D721Med (cell line): ENCODE measurements around the gene P2RX1.

Source experiments
- DNase-seq: peaks from one replicate; pipeline ENCODE4 v3.0.0; 2011; ENCODE audit warnings: low spot score; ENCODE audit not compliant: insufficient read length
- FAIRE-seq: peaks from 2 replicates; lab custom pipeline; 2011; peaks lifted over from hg19 to GRCh38; lab: Jason Lieb, UNC
- TF ChIP-seq, protein P1 (sequence below): IDR thresholded peaks from 2 replicates; pipeline ENCODE4 v1.5.1; 2012; ENCODE audit warnings: mild to moderate bottlenecking, control low read depth; ENCODE audit not compliant: insufficient read depth; ENCODE audit errors: missing control alignments

Gene P2RX1

GRCh38 chr17:3929181-3929580 is 12.9 kb upstream of the P2RX1 start:
- TF ChIP-seq, protein P1, sequence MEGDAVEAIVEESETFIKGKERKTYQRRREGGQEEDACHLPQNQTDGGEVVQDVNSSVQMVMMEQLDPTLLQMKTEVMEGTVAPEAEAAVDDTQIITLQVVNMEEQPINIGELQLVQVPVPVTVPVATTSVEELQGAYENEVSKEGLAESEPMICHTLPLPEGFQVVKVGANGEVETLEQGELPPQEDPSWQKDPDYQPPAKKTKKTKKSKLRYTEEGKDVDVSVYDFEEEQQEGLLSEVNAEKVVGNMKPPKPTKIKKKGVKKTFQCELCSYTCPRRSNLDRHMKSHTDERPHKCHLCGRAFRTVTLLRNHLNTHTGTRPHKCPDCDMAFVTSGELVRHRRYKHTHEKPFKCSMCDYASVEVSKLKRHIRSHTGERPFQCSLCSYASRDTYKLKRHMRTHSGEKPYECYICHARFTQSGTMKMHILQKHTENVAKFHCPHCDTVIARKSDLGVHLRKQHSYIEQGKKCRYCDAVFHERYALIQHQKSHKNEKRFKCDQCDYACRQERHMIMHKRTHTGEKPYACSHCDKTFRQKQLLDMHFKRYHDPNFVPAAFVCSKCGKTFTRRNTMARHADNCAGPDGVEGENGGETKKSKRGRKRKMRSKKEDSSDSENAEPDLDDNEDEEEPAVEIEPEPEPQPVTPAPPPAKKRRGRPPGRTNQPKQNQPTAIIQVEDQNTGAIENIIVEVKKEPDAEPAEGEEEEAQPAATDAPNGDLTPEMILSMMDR, result no peak
- no peak for FAIRE-seq
- no peak for DNase-seq

- FAIRE-seq (no peak), DNase-seq (no peak)
- TF ChIP-seq, protein P1, result no peak
Measured at GRCh38 chr17:3928406-3928805, 12.1 kb upstream of the P2RX1 start.

DNA sequence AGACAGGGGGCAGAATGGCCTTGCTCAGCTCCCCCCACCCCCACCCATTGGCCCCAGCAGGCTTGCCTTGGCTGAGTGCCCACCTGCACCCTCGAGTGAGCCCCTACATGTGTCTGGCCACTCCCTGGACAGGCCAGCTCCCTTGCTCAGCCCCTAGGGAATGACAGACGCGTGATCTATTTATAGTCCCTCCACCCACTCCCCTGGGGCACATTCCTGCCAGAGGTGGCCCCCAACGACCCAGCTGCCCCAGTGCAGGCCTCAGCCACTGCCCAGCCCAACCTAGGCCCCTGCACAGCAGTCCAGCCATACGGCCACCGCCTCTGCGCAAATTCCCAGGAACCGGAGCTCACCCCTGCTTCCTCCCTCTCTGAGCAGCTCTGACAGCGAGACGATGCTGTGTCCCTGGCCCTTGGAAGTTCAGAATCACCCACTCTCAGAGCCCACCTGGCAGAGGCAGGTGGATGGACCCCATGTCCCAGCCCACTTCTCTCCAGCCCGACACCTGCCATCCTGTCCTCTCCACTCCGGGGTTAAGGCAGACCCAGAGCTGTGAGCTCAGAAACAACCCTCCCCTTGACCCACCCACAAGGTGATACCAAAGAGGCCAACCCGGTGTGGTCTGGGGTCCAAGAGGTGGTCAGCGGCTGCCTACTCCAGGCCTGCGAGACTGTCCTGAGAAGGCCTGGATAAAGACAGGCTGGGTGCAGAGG is 11.5 kb upstream of the P2RX1 start:
- DNase-seq (no peak), FAIRE-seq (no peak)
- TF ChIP-seq, protein P1, result no peak

- no peak for FAIRE-seq
- TF ChIP-seq, protein P1, result no peak
- no peak for DNase-seq
Measured at GRCh38 chr17:3926860-3927627, 10.8 kb upstream of the P2RX1 start.

- TF ChIP-seq, protein P1, result no peak
- DNase-seq (no peak), FAIRE-seq (no peak)
Measured at GRCh38 chr17:3925684-3926485, 9.6 kb upstream of the P2RX1 start.

DNA sequence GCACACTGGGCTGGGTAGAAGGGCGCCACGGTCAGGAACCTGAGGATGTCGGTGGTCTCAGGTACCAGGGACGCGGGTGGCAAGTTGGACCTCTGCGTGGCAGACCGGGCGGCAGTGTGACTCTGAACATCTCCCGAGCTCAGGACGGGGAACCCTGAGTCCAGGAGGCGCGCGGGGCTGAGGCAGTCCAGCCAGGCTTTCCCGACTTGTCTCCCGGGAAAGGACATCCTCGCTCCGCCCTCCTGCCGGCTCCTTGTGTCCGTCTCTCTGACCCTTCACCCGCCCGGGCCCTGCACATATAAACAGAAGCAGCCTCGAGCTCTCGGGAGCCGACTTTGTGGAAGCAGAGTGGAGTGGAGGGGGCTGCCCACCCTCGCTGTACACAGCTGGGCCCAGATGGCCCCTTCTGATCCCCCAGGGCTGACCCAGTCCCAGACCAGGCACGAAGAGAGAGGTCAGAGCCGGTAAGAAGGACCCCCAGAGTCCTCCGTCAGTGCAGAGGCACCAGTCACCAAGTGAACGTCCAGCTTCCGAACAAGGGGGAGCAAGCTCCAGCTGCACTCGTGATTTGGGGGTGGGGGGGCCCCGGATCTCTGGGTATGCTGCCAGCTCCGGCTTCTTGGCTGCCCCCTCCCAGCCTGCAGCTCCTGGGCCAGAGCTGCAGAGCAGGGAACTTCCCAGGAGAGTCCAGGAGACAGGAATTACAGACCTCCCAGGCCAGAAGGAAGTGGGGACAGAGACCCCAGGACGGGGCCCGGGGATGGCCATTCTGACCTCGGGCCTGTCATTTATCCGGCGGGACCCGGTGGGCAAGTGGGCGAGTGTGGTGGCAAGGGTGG is 8.5 kb upstream of the P2RX1 start:
- DNase-seq, result no peak
- no peak for FAIRE-seq
- TF ChIP-seq, protein P1, result no peak
